ENCODE data around the gene RPLP2.

Gene RPLP2

GRCh38 chr11:809287-810039 is at the start of gene RPLP2:
RPLP2 (plus strand) TSS chr11:809967; CDS start chr11:810235, 268 bp downstream.
- peak; percentile 95 for DNase-seq (ENCODE audit: low spot score)

- no peak for DNase-seq (ENCODE audit: low spot score)
These were observed 49.5 kb upstream of the RPLP2 start for GRCh38 chr11:760236-760635.

GRCh38 chr11:761526-762108 is 48.1 kb upstream of the RPLP2 start:
- no peak for DNase-seq (ENCODE audit: low spot score)

DNA sequence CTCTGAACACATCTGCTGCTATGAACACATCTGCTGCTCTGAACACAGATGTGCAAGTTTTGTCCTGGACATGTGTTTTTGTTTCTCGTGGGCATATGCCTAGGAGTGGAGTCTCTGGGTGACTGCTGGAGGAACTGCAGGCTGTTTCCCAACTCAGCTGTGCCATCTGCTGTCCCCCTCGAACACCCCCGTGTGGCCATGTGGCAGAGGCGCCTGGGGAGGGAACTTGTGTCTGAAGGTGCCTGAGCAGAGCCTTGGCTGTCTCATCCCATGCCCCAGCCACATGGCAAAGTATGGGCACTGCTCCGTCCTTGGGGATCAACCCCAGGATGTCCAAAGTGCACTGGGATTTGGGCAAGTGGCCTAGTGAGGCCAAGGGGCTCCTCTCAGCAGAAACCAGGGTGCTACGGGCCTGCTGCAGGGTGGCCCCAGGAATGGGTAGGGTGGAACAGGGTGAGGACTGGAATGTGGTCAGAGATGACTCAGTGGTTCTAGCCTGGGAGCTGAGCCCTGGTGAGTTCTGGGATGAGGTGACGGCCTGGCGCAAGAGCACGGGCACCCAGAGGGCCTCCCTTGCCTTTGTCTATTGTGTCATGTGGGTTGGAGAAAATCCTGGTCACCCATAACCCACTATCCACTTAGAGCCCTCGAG is 47.2 kb upstream of the RPLP2 start:
- DNase-seq (ENCODE audit: low spot score): peak; percentile 84

DNA sequence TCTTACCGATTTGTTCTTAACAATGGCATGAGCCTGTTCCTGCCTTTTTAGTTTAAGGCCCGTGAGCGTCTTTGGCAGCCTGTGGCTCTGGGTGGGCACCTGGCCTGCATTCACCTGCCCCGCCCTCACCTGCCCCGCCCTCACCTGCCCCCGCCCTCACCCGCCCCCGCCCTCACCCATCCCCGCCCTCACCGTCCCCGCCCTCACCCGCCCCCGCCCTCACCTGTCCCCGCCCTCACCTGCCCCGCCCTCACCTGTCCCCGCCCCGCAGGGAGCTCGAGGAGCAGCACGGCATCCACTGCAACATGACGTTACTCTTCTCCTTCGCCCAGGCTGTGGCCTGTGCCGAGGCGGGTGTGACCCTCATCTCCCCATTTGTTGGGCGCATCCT is 46.7 kb upstream of the RPLP2 start:
- DNase-seq (ENCODE audit: low spot score): peak; percentile 42

- DNase-seq (ENCODE audit: low spot score): no peak
These were observed 46.0 kb upstream of the RPLP2 start for GRCh38 chr11:763549-764321.

- no peak for DNase-seq (ENCODE audit: low spot score)
These were observed 45.3 kb upstream of the RPLP2 start for GRCh38 chr11:764322-765024.

GRCh38 chr11:765025-765801 is 44.6 kb upstream of the RPLP2 start:
- DNase-seq (ENCODE audit: low spot score): no peak

DNA sequence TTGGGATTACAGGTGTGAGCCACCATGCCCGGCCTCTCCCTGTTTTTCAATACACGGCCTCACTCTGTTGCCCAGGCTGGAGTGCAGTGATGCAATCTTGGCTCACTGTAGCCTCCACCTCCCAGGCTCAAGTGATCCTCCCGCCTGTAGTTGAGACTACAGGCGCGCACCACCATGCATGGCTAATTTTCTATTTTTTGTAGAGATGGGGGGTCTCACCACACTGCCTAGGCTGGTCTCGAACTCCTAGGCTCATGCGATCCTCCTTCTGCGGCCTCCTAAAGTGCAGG is 44.0 kb upstream of the RPLP2 start:
- no peak for DNase-seq (ENCODE audit: low spot score)

DNA sequence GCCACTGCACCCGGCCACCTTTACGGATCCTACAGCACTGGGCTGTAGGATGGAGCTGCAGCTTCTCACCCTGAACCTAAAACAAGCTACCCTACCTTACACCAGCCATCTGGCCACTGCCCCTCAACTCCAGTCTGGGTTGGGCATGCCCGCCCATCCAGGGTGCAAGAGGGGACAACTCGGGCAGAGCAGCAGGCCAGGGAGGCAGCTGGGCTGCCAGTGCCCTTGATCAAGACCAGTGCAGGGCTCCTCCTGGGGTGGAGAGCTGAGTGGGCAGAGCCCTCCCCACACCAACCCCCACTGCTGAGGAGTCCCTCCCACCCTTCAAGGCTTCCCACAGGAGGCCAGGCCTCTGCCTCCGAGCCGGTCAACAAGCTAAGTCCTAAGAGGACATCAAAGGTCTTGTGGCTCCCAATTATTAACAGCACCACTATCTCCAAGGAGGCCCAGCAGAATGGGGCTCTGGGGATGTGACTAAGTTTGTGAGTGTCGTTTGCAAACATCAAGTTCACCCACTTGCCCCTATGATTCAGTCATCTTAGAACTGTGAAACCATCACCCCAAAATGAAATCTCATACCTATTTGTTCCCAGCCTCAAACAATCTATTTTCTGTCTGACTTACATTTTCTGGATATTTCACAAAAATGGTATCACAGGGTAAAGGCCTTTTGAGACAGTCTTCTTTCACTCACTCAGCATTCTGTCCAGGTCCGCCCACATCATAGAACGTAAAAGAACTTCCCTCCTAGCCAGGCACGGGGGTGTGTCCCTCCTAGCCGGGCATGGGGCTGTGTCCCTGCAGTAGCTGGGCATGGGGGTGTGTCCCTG is 43.4 kb upstream of the RPLP2 start:
- DNase-seq (ENCODE audit: low spot score): no peak

- no peak for DNase-seq (ENCODE audit: low spot score)
These were observed 42.9 kb upstream of the RPLP2 start for GRCh38 chr11:766936-767210.

DNA sequence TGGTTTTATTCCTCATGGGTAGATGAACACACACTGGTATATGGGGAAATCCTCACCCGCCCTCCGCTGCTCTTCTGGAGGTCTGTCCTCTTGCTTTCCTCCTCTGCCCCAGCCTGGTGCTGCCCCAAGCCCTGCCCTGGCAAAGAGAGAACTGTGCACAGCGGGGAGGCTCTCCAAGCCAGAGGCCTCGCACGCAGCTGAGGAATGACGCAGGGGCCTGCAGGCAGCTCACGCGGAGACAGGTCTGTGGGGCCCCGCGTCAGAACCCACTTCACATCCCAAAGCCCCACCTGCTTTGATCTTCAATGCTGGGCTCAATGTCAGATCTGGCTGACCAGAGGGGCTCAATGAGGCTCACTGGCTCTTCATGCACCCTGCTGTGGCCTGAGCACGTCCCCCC is 42.5 kb upstream of the RPLP2 start:
- no peak for DNase-seq (ENCODE audit: low spot score)

- no peak for DNase-seq (ENCODE audit: low spot score)
These were observed 39.7 kb upstream of the RPLP2 start for GRCh38 chr11:769887-770641.

DNA sequence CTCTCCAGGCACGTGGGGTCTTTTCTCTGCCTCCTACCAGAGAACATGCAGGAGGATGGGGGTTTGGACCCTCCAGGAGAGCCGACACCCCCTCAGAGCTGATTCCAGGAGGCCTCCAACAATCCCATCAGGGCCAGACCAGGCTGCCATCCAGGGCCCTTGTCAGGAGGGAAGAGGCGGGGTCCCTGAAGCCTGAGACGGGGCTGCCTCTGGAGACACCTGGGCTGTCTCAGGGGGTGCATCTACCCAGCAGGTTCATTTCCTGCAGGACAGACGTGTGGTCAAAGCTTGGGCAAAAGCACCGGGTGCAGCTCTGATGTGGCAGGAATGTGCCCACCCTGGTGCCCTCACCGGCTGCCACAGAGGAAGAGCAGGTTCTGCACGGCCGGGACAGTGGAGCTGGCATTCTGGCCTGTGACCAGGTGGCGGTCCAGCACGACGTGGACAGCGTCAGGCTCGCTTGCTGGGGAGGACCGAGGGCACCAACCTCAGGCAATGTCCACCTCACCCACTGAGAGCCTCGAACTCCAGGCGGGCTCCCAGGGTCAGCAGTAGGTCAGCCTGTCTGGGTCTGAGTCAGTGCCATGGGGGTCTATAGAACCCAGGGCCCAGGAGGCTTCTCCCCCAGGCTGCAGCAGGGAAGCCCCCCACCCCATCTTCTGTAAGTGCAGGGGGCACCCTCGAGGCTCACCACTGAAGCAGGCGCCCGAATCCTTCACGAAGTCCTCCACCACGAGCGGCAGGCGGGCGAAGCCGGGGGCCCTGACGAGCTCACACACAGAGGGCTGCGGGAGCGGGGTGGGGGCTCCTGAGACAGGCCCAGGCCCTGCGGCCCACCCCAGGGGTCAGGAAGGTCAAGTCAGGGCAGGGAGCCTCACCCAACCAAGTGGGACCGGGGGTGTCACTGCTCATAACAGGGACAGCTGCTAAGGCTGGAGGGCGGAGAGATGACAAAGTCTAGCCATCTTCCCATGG is 38.8 kb upstream of the RPLP2 start:
- no peak for DNase-seq (ENCODE audit: low spot score)

DNA sequence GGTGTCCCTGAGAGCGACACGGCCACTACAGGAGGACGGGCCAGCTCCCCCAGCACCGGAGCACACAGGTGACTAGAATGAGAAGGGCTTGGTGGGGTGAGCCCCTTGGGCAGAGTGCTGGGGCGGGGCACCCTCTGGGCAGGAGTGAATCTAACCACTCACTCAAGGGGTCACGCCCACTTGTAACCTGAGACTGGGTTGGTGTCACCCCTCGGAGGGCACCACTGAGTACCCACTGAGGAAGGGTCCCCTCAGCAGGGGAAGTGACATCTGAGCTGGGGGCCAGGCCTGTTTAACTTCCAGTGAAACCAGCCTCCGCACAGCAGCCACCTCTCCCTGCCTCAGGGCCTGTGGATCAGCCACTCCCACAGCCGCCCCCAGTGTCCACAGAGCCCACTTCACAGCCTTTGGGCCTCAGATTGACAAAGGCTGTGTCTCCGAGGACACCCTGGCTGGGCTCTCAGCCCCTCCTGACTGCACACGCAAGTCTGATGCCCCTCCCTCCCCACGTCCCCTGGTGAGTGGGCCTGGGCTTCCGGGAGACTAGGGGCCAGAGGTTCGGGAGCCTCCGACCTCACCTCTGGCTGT is 38.1 kb upstream of the RPLP2 start:
- DNase-seq (ENCODE audit: low spot score): no peak

DNA sequence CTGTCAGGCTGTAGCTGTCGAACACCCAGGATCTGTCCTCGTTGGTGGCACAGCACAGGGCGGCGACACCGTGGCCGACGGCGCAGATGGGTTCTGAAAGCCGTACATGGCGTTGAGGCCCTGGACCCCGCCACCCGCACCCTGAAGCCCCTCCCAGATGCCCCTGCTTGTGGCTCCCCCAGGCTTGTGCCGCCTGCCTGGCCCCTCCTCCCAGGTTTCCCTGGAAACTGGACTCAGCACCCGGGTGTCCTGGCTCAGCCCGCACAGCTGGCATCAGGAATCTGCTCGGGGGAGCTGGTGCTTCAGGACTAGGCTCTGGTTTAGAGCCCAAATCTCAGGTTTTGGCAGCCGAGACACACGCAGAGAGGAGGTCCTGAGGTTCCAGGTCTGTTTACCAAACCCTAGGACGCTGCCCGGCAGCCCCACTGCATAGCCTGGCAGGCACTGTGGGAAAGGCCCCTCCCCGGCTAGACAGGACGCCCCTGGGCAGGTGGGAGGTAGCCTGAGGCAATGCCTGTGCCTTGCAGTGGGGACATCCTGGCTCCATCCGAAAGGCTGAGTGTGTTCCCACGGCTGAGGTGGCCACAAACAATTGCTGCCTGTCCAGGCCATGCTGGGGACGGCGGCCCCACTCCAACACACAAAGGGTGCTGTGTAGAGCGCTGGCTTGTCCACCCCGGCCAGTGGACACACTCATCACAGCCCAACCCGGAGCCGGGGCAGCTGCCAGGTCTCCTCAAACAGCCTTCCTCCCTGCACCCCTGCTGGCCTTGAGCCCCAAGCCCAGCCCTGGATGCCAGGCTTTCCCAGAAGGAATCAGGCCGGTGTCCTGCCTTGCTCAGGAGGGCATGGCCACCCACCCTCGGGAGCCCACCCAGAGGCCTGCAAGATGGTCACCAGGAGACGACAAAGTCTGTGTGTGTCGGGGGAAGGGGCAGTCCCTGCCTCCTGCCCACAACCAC is 37.1 kb upstream of the RPLP2 start:
- no peak for DNase-seq (ENCODE audit: low spot score)

GRCh38 chr11:773425-773824 is 36.3 kb upstream of the RPLP2 start:
- DNase-seq (ENCODE audit: low spot score): no peak

Data from LoVo (cell line).